HG03095 (cell line): ENCODE measurements around the gene ATG4D.
"Not testable (repeated sequence)": the region's sequence is repeated elsewhere in the genome, so short reads cannot be mapped to it uniquely, and the experiment has no call there.

ENCODE experiments used
- ATAC-seq: cut with Tn5 transposase; IDR thresholded peaks from one replicate; pipeline ENCODE4 v1.9.1; 2021; ENCODE audit warnings: moderate library complexity; ENCODE audit not compliant: unreplicated experiment

The ATG4D gene

DNA sequence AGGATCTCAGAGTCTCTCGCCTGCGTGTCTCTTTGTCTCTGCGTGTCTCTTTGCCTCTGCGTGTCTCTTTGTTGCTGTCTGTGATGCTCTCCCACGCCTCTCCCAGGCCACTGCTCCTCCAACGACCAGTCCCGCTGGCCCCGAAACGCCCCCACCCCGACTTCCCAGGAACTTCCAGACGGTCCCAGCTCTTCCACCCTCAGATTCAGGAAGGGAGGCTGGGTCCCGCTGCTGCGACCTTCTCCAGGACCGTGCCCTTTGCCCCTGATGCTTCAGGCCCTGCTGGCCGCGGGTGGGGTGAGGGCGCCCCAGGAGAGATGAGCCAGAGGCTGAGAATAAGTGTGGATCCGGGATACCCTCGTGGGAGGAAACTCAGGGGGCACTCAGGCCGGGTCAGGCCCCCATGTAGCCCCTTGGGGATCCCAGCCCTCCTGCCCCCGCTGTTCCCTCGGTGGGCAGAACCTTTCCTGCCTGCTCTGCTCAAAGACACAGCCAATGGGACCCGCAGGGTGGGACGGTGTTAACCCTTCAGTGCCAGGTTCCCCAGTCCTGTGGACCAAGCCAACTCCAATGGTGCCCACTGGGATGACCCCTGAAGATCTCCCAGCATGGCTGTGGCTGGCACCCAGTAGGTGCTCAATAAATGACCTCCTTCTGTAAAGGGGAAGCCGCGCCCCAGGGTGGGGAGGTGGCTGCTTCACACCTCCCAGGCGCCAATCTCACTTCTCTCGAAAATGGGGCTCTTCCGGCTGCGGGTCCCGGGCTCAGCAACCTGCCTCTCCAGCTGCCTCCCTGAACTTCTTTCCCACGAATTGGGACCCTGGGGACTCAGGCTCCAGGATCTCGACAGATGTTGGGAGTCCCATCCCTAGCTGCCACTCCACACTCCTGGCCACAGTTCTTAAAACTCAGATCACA lies 25.0 kb upstream of the ATG4D start:
- no peak for ATAC-seq

DNA sequence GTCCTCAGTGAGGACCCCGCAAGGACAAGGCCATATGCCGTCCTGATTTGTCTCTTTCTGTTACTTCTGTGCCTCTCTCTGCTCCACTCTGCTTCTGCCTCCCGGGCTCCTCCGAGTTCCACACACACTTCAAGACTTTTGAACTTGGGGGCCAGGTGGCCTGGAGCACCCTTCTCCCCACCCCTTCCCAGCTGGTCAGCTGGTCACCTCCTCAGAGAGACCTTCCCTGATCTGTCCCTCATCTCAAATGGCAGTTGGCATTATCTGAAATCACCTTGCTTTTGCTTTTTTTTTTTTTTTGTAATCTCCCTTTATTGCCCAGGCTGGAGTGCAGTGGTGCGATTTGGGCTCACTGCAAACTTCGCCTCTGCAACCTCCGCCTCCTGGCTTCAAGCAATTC lies 24.3 kb upstream of the ATG4D start:
- ATAC-seq = no peak

DNA sequence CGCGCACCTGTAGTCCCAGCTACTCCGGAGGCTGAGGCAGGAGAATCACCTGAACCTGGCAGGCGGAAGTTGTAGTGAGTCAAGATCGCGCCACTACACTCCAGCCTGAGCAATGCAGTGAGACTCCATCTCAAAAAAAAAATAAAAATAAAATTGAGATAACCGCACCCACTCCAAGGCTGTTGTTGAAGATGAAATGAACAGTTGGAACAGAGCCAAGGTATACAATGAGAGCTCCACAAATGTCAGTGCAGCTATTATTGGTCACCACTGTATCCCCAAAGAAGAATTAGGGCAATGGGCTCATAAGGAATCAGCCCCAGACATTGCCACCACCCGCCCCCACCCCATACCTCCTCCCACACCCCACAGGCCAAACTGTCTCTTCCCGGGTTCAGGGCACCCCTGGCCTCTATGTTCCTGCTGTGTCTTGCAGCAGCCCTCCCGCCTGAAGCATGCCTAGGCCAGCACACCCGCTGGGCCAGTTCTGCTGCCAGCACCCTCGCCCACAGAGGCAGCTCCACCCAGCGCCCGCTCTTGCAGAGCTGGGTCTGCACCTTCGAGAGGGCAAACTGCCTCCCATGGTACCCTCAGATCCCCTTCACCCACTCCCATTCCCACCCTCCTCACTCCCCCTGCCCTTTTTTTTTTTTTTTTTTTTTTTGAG lies 22.9 kb upstream of the ATG4D start:
- ATAC-seq = no peak

DNA sequence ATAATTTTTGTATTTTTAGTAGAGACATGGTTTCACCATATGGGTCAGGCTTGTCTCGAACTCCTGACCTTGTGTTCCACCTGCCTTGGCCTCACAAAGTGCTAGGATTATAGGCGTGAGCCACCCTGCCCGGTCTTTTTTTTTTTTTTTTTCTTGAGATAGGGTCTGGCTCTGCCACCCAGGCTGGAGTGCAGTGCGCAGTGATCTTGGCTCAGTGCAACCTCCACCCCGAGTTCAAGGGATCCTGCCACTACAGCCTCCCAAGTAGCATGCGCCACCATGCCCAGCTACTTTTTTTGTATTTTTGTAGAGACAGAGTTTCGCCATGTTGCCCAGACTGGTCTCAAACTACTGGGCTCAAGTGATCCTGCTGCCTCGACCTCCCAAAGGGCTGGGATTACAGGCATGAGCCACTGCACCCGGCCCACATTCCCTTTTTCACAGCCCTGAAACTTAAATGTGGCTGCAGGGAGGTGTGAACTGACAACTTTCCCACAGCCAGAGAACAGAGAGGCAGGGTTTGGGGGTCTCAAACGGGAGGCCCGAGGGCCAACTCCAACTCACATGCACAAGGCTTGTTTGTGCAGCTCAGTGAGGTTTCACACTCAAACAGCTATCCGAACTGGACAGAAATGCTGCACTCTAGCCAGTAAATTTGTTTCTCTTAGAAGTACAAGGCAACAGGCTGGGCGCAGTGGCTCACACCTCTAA lies 22.1 kb upstream of the ATG4D start:
- ATAC-seq = no peak

DNA sequence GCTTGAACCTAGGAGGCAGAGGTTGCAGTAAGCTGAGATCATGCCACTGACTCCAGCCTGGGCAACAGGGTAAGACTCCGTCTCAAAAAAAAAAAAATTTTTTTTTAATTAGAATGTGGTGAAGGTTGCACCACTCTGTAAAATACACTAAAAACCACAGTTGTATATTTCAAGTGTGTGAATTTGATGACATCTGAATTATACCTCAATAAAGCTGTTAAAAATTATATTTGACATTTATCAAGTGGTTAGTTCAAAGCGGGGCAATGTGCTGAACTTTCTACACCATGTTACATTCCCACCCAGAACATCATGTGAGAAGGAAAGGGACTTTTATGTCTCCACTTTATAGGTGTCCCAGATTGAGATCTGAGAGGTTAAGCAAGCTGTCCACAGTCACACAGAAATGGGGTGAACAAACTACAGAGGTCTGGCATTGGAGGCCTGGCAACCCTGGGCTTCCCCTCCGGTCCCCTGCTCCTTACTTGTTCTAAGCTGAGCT lies 20.5 kb upstream of the ATG4D start:
- ATAC-seq = no peak

DNA sequence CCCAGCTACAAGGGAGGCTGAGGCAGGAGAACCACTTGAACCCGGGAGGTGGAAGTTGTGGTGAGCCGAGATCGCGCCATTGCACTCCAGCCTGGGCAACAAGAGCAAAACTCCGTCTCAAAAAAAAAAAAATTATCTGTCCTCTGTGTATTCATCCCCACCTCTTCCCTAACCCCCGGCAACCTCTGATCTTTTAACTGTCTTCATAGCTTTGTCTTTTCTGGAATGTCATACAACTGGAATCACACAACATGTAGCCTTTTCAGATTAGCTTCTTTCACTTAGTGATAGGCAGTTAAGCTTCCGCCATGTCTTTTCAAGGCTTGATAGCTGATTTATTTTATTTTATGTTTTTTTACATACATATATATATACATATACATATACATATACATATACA lies 18.1 kb upstream of the ATG4D start:
- ATAC-seq = no peak

DNA sequence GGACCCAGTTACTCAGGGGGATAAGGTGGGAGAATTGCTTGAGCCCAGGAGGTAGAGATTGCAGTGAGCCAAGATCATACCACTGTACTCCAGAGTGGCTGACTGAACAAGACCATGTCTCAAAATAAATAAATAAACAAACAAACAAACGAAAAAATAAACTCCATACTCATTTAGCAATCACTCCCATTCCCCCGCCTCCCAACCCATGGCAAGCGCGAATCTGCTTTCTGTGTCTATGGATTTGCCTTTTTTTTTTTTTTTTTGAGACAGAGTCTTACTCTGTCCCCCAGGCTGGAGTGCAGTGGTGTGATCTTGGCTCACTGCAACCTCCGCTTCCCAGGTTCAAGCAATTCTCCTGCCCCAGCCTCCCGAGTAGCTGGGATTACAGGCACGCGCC lies 16.8 kb upstream of the ATG4D start:
- ATAC-seq = not testable (repeated sequence)

DNA sequence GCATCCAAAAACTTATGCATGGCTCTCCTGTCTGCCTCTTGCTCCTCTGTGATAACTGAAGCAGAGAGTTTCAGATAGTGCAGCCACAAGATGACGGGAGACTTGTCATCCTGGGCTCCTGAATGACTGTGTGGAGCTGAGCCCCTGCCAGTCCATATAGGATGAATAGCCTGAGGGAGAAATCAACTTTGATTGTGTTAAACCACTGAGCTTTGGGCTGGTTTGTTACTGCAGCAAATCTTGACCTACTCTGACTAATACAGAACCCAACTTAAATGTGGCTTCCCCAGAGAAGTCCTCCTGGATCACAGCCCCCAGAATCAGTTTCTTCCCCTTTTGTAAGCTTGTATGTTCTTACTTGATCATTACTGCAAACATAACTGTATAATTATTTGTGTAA lies 11.2 kb upstream of the ATG4D start:
- no peak for ATAC-seq

DNA sequence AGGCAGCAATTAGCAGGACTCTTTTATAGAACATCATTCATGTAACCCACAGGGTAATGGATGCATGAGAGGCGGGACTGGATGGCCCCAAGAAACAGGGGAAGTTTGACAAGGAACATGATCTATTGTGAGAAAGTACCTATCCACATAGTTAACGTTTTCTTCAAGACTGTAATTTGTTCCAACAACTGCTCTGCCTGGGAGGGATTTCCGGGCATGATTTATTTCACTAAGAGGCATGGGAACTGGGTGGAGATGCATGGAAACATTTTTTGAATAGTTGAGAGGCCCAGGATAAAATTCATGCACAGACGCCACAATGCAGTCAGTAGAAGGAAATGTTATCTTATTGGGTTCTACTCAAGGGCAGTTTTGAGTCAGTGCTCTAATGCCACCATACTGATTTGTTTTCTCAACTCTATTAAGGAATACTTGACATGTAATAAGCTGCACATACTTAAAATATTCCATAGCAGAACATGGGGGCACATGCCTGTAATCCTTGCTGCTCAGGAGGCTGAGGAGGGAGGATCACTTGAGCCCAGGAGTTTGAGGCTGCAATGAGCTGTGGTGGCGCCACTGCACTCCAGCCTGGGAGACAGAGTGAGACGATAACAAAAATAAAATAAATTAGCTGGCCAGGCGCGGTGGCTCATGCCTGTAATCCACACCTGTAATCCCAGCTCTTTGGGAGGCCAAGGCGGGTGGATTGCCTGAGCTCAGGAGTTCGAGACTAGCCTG lies 9.9 kb upstream of the ATG4D start:
- ATAC-seq = no peak

DNA sequence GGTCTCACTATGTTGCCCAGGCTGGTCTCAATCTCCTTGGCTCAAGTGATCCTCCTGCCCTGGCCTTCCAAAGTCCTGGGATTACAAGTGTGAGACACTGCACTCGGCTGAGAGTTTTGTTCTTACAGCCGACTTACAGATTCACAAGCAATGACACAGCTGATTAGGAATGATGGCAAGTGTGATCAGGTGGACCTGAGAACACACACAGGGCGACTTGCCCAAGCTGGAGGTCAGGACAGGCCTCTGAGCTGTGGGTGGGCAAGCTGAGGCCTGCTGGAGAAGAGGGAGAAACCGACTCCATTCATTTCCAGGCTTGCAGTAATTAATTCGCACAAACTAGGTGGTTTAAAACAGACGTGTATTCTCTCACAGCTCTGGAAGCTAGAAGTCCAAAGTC lies 8.1 kb upstream of the ATG4D start:
- no peak for ATAC-seq

DNA sequence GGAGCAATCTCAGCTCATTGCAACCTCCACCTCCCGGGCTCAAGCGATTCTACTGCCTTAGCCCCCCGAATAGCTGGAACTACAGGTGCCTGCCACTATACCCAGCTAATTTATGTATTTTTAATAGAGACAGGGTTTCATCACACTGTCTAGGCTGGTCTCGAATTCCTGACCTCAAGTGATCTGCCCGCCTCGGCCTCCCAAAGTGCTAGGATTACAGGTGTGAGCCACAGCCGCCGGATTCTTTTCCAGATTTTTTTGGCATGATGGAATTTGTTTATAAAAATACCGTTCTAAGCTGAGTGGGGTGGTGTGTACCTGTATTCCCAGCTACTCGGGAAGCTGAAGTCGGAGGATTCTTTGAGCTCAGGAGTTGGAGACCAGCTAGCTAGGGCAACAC lies 6.0 kb upstream of the ATG4D start:
- no peak for ATAC-seq

DNA sequence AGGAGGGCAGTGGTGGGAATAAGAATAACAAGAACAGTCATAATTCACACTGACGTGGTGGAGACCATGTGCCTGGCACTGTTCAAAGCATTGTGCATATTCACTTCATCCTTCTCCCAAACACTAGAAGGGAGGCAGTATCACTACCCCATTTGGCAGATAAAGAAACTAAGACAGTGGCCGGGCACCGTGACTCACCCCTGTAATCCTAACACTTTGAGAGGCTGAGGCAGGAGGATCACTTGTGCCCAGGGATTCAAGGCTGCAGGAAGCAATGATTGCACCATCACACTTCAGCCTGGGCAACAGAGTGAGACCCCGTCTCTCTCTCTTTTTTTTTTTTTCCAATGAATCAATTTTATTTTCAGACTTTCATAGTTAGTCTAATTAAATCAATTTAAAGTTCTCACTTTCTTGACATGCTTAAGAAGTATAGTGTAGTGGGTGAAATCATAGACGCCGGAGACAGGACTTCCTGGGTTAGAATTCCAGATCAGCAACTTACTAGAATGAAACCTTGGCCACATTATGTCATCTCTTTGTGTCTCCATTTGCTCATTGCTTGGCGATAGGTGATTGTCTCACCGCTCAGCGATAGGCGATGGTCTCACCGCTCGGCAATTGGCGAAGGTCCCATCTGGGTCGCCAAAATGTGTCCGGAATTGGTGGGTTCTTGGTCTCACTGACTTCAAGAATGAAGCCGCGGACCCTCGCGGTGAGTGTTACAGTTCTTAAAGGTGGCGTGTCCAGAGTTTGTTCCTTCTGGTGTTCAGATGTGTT lies 5.3 kb upstream of the ATG4D start:
- ATAC-seq = no peak

DNA sequence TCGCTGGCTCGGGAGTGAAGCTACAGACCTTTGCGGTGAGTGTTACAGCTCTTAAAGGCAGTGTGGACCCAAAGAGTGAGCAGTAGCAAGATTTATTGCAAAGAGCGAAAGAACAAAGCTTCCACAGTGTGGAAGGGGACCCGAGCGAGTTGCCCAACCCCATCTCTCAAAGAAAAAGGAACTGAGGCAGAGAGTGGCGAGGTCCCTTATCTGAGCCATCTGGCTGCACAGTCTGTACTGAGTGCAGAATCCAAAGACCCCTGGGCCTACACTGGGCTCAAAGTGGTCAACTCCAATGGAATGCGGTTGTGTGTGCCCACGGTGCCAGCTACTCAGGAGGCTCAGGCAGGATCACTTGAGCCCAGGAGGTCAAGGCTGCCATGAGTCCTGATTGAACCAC lies 4.7 kb upstream of the ATG4D start:
- not testable (repeated sequence) for ATAC-seq

DNA sequence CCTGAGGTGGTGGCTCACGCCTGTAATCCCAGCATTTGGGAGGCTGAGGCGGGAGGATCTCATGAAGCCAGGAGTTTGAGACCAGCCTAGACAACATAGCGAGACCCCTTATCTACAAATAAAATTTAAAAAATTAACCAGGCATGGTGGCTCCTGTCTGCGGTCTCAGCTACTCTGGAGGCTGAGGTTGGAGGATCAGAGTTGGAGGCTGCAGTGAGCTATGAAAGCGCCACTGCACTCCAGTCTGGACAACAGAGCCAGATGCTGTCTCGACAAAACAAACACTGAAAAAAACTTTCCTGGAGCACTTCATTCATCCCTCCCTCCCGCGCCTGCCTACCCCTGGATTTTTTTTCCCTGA lies 665 bp upstream of the ATG4D start:
- ATAC-seq = no peak

DNA sequence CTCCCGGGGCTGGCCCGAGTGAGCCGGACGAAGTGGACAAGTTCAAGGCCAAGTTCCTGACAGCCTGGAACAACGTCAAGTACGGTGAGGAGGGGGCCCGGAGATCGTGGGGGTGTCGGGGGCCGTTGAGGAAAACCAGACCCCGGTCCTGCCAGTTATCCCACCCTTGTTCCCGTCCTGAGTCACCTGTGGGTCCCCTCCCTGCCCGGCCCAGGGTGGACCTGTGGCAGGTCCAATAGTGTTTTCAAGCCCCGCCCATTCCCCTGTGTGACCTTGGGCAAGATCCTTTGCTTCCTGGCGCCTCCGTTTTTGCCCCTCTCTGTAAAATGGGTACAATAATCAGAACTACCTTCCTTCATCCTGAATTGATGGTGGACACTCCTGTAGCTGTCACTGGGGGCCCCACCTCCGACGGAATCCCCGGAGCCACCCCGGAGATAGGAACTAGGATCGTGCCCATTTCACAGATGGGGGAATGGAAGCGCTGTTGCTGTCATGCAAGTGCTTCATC lies 593 bp downstream of the ATG4D start:
- ATAC-seq = no peak

DNA sequence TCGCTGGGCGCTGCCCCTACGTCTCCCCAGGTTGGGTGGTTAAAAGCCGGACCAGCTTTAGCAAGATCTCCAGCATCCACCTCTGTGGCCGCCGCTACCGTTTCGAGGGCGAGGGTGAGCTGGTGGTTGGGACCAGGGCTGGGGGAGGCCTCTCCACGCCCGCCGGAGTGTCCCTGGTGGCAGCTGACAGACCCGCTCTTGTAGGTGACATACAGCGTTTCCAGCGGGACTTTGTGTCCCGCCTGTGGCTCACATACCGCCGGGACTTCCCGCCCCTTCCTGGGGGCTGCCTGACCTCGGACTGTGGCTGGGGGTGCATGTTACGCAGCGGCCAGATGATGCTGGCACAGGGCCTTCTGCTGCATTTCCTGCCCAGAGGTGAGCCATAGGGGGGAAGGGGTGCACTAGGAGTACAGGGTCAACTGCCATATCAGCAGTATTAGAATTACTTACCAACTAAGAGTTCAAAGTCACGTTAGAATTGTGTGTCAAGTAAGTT lies 1.1 kb downstream of the ATG4D start:
- ATAC-seq = no peak

DNA sequence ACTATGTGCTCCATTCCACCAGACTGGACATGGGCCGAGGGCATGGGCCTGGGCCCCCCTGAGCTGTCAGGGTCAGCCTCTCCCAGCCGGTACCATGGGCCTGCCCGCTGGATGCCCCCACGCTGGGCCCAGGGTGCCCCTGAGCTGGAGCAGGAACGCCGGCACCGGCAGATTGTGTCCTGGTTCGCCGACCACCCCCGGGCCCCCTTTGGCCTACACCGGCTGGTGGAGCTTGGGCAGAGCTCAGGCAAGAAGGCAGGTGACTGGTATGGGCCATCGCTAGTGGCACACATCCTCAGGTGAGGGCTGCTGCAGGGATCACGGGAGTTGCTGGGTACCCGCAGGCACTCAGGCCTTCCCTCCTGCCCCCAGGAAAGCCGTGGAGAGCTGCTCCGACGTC lies 3.1 kb downstream of the ATG4D start:
- no peak for ATAC-seq

DNA sequence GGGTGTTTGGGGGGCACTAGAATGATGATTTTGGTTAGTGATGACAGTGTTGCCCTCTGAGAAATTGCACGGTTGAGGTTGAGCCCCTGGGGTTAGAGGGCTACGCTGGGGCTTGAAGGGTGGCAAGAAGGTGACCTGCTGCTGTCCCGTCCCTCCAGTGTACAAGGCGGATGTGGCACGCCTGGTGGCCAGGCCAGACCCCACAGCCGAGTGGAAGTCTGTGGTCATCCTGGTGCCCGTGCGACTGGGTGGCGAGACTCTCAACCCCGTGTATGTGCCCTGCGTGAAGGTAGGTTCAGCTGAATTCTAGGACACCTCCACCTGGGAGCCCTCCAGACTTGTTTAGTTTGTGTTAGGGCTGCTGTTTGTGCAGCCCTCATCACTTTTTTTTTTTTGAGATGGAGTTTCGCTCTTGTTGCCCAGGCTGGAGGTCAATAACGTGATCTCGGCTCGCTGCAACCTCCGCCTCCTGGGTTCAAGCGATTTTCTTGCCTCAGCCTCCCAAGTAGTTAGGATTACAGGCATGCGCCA lies 5.1 kb downstream of the ATG4D start:
- no peak for ATAC-seq

DNA sequence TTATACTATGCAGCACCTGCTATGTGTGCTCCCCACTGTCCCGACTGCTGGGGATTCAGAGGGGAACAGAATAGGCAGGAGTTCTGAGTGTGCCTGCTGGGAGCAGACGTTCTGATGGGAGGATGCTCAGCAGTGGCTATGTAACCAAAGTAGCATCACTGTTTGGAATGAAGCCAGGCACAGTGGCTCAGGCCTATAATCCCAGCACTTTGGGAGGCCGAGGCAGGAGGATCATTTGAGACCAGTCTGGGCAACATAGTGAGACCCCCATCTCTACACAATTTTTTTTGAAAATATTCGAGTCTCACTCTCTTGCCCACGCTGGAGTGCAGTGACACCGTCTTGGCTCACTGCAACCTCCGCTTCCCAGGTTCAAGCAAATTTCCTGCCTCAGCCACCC lies 6.0 kb downstream of the ATG4D start:
- ATAC-seq = no peak

DNA sequence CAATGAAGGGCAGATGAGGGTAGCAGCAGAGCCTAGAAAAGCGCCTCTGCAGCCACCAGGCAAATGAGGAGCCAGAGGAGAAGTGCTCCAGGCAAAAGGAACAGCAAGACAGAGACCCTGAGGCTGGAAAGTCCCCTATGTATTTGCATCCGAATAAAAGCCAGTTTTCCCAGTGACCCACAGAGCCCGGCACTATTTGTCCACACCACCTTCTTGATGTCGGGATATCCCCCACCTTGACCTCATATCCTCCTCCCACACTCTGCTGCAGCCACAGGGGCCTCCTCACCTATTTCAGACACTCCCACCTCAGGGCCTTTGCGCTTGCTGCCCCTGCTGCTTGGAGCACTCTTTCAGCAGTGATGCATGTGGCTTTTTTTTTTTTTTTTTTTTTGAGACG lies 6.6 kb downstream of the ATG4D start:
- no peak for ATAC-seq
